ENCODE results near the gene NAT16.

- TF ChIP-seq CTCF (IDR thresholded peaks at IDR 0.05) (no peak), POLR2A (IDR thresholded peaks at IDR 0.05) (no peak), POLR2AphosphoS5 (IDR thresholded peaks at IDR 0.05) (no peak), EP300 (IDR thresholded peaks at IDR 0.05) (no peak)
Observed at GRCh38 chr7:101122933-101123702, 57.0 kb downstream of the NAT16 start.

Data from gastroesophageal sphincter (tissue), 3 donors.